HG03571 (cell line): Measurements from ENCODE around the gene VAMP4.
"Not testable (repeated sequence)": the region's sequence is repeated elsewhere in the genome, so short reads cannot be mapped to it uniquely, and the experiment has no call there.

Source experiments
- ATAC-seq: cut with Tn5 transposase; IDR thresholded peaks from one replicate; pipeline ENCODE4 v1.9.1; 2021; ENCODE audit not compliant: unreplicated experiment

Gene VAMP4

DNA sequence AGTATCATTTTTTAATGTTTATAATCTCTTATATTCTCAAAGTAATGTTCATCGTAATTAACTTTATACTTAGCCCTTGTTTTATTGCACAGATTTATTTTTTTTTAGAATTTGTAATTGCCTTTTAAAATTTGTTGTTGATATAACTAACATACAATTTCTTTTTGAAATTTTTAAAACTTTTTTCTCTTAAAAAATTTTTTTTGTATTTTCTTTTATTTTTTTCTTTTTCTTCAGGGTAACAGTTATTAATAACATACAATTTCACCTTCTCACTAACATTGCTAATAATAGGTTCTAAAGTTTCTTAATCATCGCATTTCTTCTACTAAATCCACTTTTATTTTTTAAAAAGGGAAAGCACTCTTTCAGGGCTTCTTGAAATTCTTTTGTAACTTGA lies 11.3 kb upstream of the VAMP4 start:
- ATAC-seq: no peak

DNA sequence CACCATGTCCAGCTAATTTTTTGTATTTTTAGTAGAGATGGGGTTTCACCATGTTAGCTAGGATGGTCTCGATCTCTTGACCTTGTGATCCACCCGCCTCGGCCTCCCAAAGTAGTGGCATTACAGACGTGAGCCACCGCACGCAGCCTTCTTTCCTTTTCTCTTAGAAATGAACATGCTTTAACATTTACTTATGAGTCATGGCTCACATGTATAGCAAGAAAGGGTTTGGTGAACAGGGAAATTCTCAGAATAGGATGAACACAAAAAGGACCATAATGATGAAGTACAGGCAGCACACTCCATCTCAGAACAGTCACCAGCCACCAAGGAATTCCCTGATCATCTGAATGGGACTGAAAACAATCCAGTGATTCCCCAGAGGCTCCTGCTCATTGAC lies 9.4 kb upstream of the VAMP4 start:
- no peak for ATAC-seq

- ATAC-seq: no peak
Measured at GRCh38 chr1:171748651-171749050, 6.8 kb upstream of the VAMP4 start.

DNA sequence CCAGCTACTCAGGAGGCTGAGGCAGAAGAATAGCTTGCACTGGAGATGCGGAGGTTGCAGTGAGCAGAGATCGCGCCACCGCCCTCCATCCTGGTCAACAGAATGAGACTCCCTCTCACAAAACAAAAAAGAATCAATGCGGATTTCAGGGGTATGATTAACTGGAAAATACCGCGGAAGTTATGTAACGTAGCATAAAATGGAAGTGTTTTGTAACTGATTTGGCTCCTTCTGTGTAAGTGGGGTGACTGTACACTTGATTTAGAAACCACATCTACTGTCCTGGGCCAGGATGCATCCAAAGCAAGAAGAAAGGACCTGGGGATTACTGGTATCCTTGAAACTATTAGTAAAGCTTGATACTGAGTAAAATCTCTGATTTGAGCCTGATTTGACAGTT lies 3.1 kb upstream of the VAMP4 start:
- no peak for ATAC-seq

DNA sequence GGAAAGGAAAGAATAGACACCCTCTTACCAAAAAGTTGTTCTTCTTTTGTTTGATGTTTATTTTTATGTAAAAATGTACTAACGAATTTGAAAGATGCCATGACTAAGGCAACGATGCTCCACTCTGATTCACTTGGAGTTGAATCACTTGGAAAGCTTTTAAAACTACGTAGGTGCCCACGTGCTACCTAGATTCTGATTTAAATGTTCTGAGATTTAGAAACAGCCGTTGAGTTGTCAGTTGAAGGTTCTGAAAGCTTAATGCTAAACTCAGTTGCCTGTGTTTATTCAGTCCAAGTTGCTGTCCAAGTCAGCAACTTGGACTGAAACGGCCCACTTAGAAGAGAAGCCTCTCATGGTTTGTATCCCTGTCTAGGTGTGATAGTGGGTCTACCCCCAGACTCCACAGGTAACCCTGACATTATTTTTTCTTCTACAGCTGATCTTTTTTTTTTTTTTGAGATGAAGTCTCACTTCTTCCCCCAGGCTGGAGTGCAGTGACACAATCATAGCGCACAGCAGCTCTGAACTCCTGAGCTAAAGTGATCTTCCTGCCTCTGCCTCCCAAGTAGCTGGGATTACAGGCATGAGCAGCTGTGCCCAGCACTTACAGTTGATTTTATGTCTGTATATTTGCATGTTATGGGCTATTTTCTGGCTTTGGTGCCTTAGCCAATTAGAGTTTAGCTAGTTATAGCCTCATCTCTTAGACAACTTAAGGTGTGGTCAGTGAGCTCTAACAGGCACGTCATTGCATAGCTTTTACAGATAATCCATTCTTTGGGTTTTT lies 1.4 kb upstream of the VAMP4 start:
- ATAC-seq: no peak

DNA sequence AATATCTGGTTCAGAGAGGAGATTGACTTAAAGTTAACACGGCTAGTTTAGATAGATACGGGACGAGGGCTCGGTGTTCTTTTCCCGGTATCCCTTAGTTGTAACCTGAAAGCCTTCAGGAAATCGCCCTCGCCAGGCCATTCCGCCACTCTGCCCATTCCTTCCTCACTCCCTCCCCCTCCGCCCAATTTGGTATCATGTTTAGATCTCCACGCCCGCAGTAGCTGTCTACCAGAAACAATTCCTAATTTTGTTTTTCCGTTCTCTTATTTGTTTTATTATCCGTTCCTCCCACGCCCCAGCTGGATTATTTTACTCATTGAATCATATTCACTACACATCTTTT lies 685 bp upstream of the VAMP4 start:
- peak; percentile 0 for ATAC-seq

- ATAC-seq: no peak
Measured at GRCh38 chr1:171740987-171741871, 636 bp downstream of the VAMP4 start.

- ATAC-seq: no peak
Measured at GRCh38 chr1:171740356-171740863, 1.5 kb downstream of the VAMP4 start.

DNA sequence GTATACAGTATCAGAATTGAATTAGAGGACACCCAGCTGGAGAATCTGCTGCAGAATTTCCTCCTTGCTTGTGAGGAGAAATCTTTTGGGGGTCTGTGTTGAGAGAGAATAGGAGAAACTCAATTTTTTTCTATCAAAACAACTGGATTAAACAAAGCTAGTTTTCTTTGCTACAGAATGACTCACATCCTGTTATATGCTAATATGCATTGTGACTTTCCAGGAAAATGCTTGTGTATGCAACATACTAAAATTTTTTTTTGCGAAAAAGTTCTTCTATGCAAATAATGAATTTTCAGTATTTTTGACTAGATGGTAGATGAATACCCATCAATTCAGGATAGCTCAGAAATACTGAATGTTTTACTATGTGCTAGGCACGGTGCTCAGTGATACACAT lies 2.2 kb downstream of the VAMP4 start:
- ATAC-seq: no peak

- no peak for ATAC-seq
Measured at GRCh38 chr1:171738911-171739310, 3.0 kb downstream of the VAMP4 start.

GRCh38 chr1:171736196-171736595 lies 5.7 kb downstream of the VAMP4 start:
- ATAC-seq: no peak

- no peak for ATAC-seq
Measured at GRCh38 chr1:171730052-171730451, 11.8 kb downstream of the VAMP4 start.

DNA sequence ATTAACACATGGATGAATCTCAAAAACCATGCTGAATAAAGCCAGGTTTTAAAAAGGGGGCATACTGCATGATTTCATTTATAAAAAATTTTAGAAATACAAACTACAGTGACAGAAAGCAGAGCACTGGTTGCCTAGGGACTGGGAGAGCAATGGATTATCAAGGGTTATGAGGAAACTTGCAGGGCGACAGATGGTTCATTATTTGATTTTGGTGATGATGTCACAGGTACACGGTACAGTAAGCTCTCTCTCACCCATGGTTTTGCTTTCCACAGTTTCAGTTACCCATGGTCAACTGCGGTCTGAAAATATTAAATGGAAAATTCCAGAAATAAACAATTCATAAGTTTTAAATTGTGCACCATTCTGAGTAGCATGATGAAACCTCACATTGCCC lies 14.1 kb downstream of the VAMP4 start:
- ATAC-seq: no peak

- ATAC-seq: not testable (repeated sequence)
Measured at GRCh38 chr1:171723180-171723579, 18.7 kb downstream of the VAMP4 start.

GRCh38 chr1:171718848-171719247 lies 23.0 kb downstream of the VAMP4 start:
- no peak for ATAC-seq

- no peak for ATAC-seq
Measured at GRCh38 chr1:171718216-171718615, 23.6 kb downstream of the VAMP4 start.

- ATAC-seq: no peak
Measured at GRCh38 chr1:171717062-171717718, 24.7 kb downstream of the VAMP4 start.

DNA sequence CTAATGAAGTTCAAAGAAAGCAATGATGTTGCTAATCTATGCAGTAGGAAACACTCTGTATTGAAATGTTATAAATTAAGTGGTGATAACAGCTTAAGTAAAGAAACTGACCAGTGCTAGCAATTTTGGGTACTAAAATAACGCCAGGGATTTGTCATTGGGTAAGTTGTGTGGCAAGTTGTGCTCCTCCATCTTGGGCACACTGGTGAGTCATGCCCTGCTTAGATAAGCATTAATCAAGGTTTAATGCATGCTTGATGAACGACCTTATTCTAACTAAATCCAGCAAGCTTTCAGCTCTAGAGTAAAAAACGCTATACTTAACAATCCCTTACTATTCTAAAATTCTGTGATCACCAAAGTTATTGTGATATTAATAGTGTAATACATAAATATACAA lies 25.2 kb downstream of the VAMP4 start:
- ATAC-seq: no peak

DNA sequence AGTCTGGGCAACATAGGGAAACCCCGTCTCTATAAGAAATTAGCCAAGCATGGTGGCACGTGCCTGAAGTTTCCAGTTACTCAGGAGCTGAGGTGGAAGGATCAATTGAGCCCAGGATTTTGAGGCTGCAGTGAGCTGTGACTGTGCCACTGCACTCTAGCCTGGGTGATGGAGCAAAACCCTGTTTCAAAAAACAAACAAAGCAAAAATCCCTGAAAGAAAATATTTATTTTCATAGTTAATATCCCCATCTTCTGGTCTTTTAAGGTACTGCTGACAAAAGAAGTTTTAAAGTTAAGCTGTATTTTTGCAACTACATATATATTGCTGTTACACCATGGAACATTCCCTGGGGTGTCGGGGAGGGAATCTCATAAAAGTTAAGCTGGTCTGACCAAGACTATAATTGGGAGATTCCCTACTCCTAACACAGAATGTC lies 26.0 kb downstream of the VAMP4 start:
- no peak for ATAC-seq

GRCh38 chr1:171712341-171712740 lies 29.5 kb downstream of the VAMP4 start:
- ATAC-seq: no peak

DNA sequence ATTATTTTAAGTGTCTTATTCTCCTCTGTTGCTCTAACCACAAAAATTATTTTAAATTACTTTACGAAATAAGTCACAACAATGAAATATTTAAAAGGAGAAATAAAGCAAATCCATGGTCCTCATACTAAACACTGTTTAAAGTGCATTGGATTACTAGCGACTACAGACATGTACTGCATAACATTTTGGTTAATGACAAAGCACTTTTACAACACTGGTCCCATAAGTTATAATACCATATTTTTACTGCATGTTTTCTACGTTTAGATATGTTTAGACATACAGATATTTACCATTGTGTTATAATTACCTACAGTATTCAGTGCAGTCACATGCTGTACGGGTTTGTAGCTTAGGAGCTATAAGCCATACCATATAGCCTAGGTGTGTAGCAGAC lies 30.2 kb downstream of the VAMP4 start:
- no peak for ATAC-seq

DNA sequence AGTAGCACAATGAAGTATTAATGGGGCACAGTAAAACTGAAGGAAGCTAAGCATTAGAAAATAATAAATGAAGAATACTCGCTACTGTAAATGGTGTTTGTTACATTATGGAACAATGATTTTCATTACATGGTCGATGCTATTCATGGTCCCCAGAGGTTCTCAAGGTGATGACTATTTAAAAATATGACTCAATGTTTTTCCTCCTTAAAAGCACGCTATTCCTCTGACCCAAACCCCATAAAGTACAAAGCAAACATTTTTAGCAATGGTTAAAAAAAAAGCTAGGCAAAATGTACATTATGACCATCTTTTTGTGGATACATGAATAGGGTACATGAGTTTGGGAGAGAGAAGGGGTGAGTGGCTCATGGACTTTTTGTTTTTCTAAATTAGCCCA lies 34.3 kb downstream of the VAMP4 start:
- ATAC-seq: no peak
